GM12878 (cell line): ENCODE results near the gene CYB5RL. TPM values are rescaled to one million over a fixed set of nuclear protein-coding genes. Genes with fewer than 3 reads are reported as not detected.

Source experiments
- ATAC-seq: fragments of 200-7000 bp; cut with Tn5 transposase; 3 replicates; pipeline ENCODE4 v1.9.1; 2020; ENCODE audit warnings: mild to moderate bottlenecking, moderate library complexity
- BruUV-seq: library from RNA; stranded (reverse); fragments of 400-500 nt; replicated peaks from 2 replicates; lab custom pipeline; 2021; lab: Mats Ljungman, UMichigan
- CTCF ChIA-PET: fragments of 300-600 bp; sonication (Branson Sonifier 250); formaldehyde crosslinking; extraction: SDS; loops from one replicate; lab custom pipeline; 2021; ENCODE audit warnings: inconsistent platforms; lab: Yijun Ruan, JAX
- POLR2A ChIA-PET: fragments of 350-600 bp; formaldehyde crosslinking; extraction: SDS; loops from one replicate; lab custom pipeline; 2021; ENCODE audit warnings: inconsistent platforms; lab: Charles Lee
- RAD21 ChIA-PET: fragments of 300-600 bp; sonication (Branson Sonifier 250); formaldehyde crosslinking; loops from one replicate; lab custom pipeline; 2023; ENCODE audit warnings: antibody characterized with exemption; ENCODE audit not compliant: unreplicated experiment; lab: Charles Lee
- SMC1A ChIA-PET: fragments of 300-600 bp; sonication (Branson Sonifier 250); formaldehyde crosslinking; loops from one replicate; lab custom pipeline; 2023; ENCODE audit not compliant: unreplicated experiment, uncharacterized antibody; lab: Charles Lee
- DNase-seq: peaks from one replicate; pipeline ENCODE4 v3.0.0-alpha.2; 2011; ENCODE audit warnings: low read depth, low spot score
- FAIRE-seq: peaks from 3 replicates; lab custom pipeline; 2011; peaks lifted over from hg19 to GRCh38; lab: Jason Lieb, UNC
- H2AFZ ChIP-seq: 2 replicates; pipeline ENCODE4 v1.6.0; 2011; ENCODE audit warnings: low read depth, low read length, control low read depth; ENCODE audit not compliant: control insufficient read depth
- H3K27ac ChIP-seq: 2 replicates; pipeline ENCODE4 v1.5.1; 2011; ENCODE audit warnings: control low read depth; ENCODE audit not compliant: control insufficient read depth, insufficient read depth
- H3K27me3 ChIP-seq, 2 experiments: replicated peaks in 1 of 2; 2 replicates each; pipeline versions ENCODE4 v1.6.0 to v1.6.1; 2011; ENCODE audit warnings: low read length in 1 of 2; ENCODE audit not compliant: control insufficient read depth in 2 of 2, insufficient read depth in 2 of 2
- H3K36me3 ChIP-seq, 2 experiments: 2 replicates each; pipeline ENCODE4 v1.5.1; 2011; ENCODE audit warnings: low read length in 1 of 2; ENCODE audit not compliant: control insufficient read depth in 2 of 2, insufficient read depth in 2 of 2
- H3K4me1 ChIP-seq: 2 replicates; pipeline ENCODE4 v1.6.1; 2011; ENCODE audit warnings: mild to moderate bottlenecking, low read length, moderate library complexity, mixed read lengths; ENCODE audit not compliant: control insufficient read depth, insufficient read depth
- H3K4me2 ChIP-seq: 2 replicates; pipeline ENCODE4 v1.6.0; 2011; ENCODE audit warnings: control low read depth; ENCODE audit not compliant: control insufficient read depth, insufficient read depth
- H3K4me3 ChIP-seq: fragments of 200-600 bp; sonication (generic); 2 replicates; pipeline ENCODE4 v1.5.1; 2016
- H3K79me2 ChIP-seq: 2 replicates; pipeline ENCODE4 v1.6.0; 2011; ENCODE audit warnings: low read length; ENCODE audit not compliant: control insufficient read depth, insufficient read depth
- H3K9ac ChIP-seq: 2 replicates; pipeline ENCODE4 v1.8.0; 2011; ENCODE audit warnings: low read length, control low read depth, mixed read lengths; ENCODE audit not compliant: control insufficient read depth, insufficient read depth
- H3K9me3 ChIP-seq: replicated peaks from 3 replicates; pipeline ENCODE4 v1.5.1; 2011; ENCODE audit warnings: mild to moderate bottlenecking, low read length; ENCODE audit not compliant: control insufficient read depth, insufficient read depth
- H4K20me1 ChIP-seq: 2 replicates; pipeline ENCODE4 v1.6.0; 2011; ENCODE audit not compliant: control insufficient read depth, insufficient read depth
- BHLHE40 ChIP-seq, 2 experiments: fragments of 450-650 bp in 1 of 2; IDR thresholded peaks; 2 replicates each; pipeline ENCODE4 v1.6.1; 2011 to 2017; ENCODE audit warnings: low read depth in 2 of 2, borderline replicate concordance in 1 of 2, improper control_type of control experiment in 1 of 2, low read length in 1 of 2, mild to moderate bottlenecking in 1 of 2
- CHD4 ChIP-seq: fragments of 200-600 bp; sonication (generic); IDR thresholded peaks from 2 replicates; pipeline ENCODE4 v1.6.1; 2016; ENCODE audit warnings: mild to moderate bottlenecking
- EGR1 ChIP-seq, 2 experiments: IDR thresholded peaks; 1 replicate in 1 of 2; 2 replicates in 1 of 2; pipeline ENCODE4 v1.6.1; 2011 to 2012; ENCODE audit warnings: low read depth in 2 of 2, low read length in 2 of 2, borderline replicate concordance in 1 of 2, mild to moderate bottlenecking in 1 of 2, moderate library complexity in 1 of 2
- ESRRA ChIP-seq: IDR thresholded peaks from 2 replicates; pipeline ENCODE4 v1.6.1; 2012; ENCODE audit warnings: mild to moderate bottlenecking, low read length, improper control_type of control experiment
- ETV6 ChIP-seq, 2 experiments: fragments of 450-650 bp in 1 of 2; IDR thresholded peaks in 1 of 2; conservative IDR thresholded peaks in 1 of 2; 2 replicates each; pipeline ENCODE4 v1.6.1; 2014; ENCODE audit warnings: antibody characterized with exemption in 1 of 2, borderline replicate concordance in 1 of 2, low read depth in 1 of 2, mild to moderate bottlenecking in 1 of 2, moderate library complexity in 1 of 2
- HCFC1 ChIP-seq: fragments of 150-350 bp; IDR thresholded peaks from 2 replicates; pipeline ENCODE4 v1.6.1; 2014; ENCODE audit warnings: low read length
- HDAC6 ChIP-seq: fragments of 200-600 bp; sonication (generic); IDR thresholded peaks from one replicate; pipeline ENCODE4 v1.8.0; 2017; ENCODE audit warnings: antibody characterized with exemption; ENCODE audit not compliant: unreplicated experiment
- KLF5 ChIP-seq: fragments of 450-650 bp; IDR thresholded peaks from 2 replicates; pipeline ENCODE4 v1.6.1; 2014; ENCODE audit warnings: mild to moderate bottlenecking; ENCODE audit not compliant: partially characterized antibody
- NR2F1 ChIP-seq: fragments of 450-650 bp; conservative IDR thresholded peaks from 2 replicates; pipeline ENCODE4 v1.6.1; 2017; ENCODE audit warnings: mild to moderate bottlenecking
- RAD21 ChIP-seq: IDR thresholded peaks from 2 replicates; pipeline ENCODE4 v1.6.1; 2011; ENCODE audit warnings: mild to moderate bottlenecking, low read depth, low read length, moderate library complexity; ENCODE audit not compliant: insufficient read depth
- SMAD1 ChIP-seq: fragments of 450-650 bp; IDR thresholded peaks from 2 replicates; pipeline ENCODE4 v1.6.1; 2018; ENCODE audit warnings: mild to moderate bottlenecking, low read depth; ENCODE audit not compliant: partially characterized antibody
- YBX1 ChIP-seq: fragments of 450-650 bp; IDR thresholded peaks from 2 replicates; pipeline ENCODE4 v1.6.1; 2016; ENCODE audit warnings: antibody characterized with exemption
- YY1 ChIP-seq: IDR thresholded peaks from 2 replicates; pipeline ENCODE4 v1.6.1; 2011; ENCODE audit warnings: low read depth, mild to moderate bottlenecking, low read length
- WGBS: methylation state at CpG from one replicate; pipeline ENCODE4 v1.1.6; 2016; ENCODE audit warnings: low lambda C conversion rate; ENCODE audit not compliant: insufficient replicate concordance, insufficient coverage; ENCODE audit errors: missing lambda C conversion rate; 5-methylcytosine and 5-hydroxymethylcytosine counted together
- in situ Hi-C: fragments of 300-500 bp; cut with MboI; formaldehyde crosslinking; loops from 9 replicates; pipeline ENCODE4 v1.14.3; 2018; ENCODE audit warnings: mixed read lengths
- intact Hi-C: fragments of 100-400 bp; cut with micrococcal nuclease; formaldehyde crosslinking; loops from one replicate; pipeline ENCODE4 v1.14.2; 2022; ENCODE audit not compliant: unreplicated experiment
- polyA plus RNA-seq, 11 experiments: library from polyadenylated mRNA; depleted of rRNA in 4 of 11; unstranded in 6 of 11; stranded (reverse) in 5 of 11; fragments of >200 nt; fragmentation: Nextera tagmentation in 4 of 11; fragmentation: Illumina TruSeq in 1 of 11; extraction: Ambion mirVana in 4 of 11; extraction: Trizol in 1 of 11; gene quantifications; 1 replicate in 1 of 11; 2 replicates in 10 of 11; pipeline versions ENCODE4 v1.2.1 to v1.2.3, GENCODE V29; 2011 to 2016; ENCODE audit warnings: inconsistent platforms in 2 of 11, missing spikeins in 2 of 11, low read depth in 1 of 11
- total RNA-seq, 4 experiments: library from RNA; depleted of rRNA in 3 of 4; stranded (reverse); fragments of >200 nt in 3 of 4; fragmentation: Illumina TruSeq in 1 of 4; extraction: Trizol in 1 of 4; gene quantifications; 2 replicates each; pipeline versions ENCODE4 v1.2.1 to v1.2.3, GENCODE V29; 2013 to 2021
- TF ChIP-seq, protein P1 (sequence below): fragments of 450-650 bp; conservative IDR thresholded peaks from 2 replicates; pipeline ENCODE4 v1.6.1; 2017; ENCODE audit warnings: mild to moderate bottlenecking, moderate library complexity
- TF ChIP-seq, protein P2 (sequence below): IDR thresholded peaks from 2 replicates; pipeline ENCODE4 v1.6.1; 2012; ENCODE audit warnings: mild to moderate bottlenecking, low read depth, low read length
- TF ChIP-seq, protein P3 (sequence below): fragments of 450-650 bp; formaldehyde crosslinking; IDR thresholded peaks from 2 replicates; pipeline ENCODE4 v1.4.0; 2022; ENCODE audit warnings: mild to moderate bottlenecking, moderate library complexity

The CYB5RL gene
- total and polyA plus RNA-seq, 10 of the 15 experiments (the other 5 are each of a cell fraction or from before 2014, with no cell fraction given) = 3.1 to 8.7 (median 7.2) TPM

DNA sequence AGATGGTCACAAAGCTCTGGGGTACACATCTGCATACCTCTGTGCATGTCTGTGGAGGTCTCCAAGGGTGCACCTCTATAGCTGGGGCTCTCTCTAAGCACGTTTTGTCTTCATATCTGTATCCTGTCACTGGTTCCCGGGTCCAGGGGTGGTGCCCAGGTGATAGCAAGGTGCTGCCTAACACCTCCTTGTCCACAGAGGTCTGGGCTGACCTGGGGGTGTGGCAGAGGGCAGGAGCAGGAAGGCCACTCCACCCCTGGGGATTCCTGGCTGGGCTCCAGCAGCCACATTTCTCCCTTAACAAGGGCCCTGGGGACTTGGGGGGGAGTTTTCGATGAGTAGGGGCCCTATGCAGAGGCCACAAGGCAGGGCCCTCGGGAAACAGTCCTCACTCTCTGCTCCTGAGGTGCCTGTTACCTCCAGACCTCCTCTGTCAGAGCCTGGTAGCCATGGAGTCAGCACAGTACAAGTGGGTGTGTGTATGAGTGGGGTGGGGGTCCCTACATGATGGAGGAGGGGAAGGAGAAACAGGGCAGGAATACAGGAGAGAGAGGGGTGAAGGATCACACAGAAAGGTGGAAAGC lies 40.0 kb downstream of the CYB5RL start:
- Histone ChIP-seq H3K4me2 (no peak overlapping the region), H3K4me3 (no peak overlapping the region), H3K9ac (no peak overlapping the region), H4K20me1 (no peaks in the 10 kb centered on the region), H3K4me1 (no peaks in the 10 kb centered on the region), H3K79me2 (no peaks in the 10 kb centered on the region), H3K36me3 (no peaks in the 10 kb centered on the region), H3K27ac (no peak overlapping the region), H2AFZ (no peak overlapping the region), H3K9me3 (no peaks in the 10 kb centered on the region), H3K27me3 (no peaks in the 10 kb centered on the region)
- DNase-seq (no peak), ATAC-seq (no peak; the same call in 2 of the 3 replicates), FAIRE-seq (no peak)
- CTCF ChIA-PET = no interaction called here
- WGBS = 2% methylated on average over 4 of the region's 4 CpGs
- no TSS peak for BruUV-seq
- intact Hi-C loops (no loop called here), in situ Hi-C loops (no loop called here)
- RAD21 ChIA-PET = no interaction called here
- SMC1A ChIA-PET = no interaction called here
- POLR2A ChIA-PET = interaction anchor here (0.6 kb wide), 1 partner anchor 1258 kb away, joined by 3 read pairs; no protein-coding TSS in a partner anchor
- TF ChIP-seq KLF5 (no peak), ESRRA (no peak), SMAD1 (no peak), YBX1 (no peak), ETV6 (conservative IDR thresholded peaks at IDR 0.05 in 1 of 2, IDR thresholded peaks at IDR 0.05 in 1 of 2; ENCODE audit: borderline replicate concordance in 1 of 2, low read depth in 1 of 2) (no peak), YY1 (no peak), BHLHE40 (IDR thresholded peaks at IDR 0.05; ENCODE audit: borderline replicate concordance in 1 of 2, low read depth in 2 of 2, low read length in 1 of 2) (no peak), HDAC6 (no peak), NR2F1 (no peak), RAD21 (no peak), EGR1 (IDR thresholded peaks at IDR 0.05; ENCODE audit: borderline replicate concordance in 1 of 2, low read depth in 2 of 2, low read length in 2 of 2) (no peak), HCFC1 (no peak), CHD4 (no peak)
- TF ChIP-seq, protein P1, sequence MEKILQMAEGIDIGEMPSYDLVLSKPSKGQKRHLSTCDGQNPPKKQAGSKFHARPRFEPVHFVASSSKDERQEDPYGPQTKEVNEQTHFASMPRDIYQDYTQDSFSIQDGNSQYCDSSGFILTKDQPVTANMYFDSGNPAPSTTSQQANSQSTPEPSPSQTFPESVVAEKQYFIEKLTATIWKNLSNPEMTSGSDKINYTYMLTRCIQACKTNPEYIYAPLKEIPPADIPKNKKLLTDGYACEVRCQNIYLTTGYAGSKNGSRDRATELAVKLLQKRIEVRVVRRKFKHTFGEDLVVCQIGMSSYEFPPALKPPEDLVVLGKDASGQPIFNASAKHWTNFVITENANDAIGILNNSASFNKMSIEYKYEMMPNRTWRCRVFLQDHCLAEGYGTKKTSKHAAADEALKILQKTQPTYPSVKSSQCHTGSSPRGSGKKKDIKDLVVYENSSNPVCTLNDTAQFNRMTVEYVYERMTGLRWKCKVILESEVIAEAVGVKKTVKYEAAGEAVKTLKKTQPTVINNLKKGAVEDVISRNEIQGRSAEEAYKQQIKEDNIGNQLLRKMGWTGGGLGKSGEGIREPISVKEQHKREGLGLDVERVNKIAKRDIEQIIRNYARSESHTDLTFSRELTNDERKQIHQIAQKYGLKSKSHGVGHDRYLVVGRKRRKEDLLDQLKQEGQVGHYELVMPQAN = no peak
- TF ChIP-seq, protein P2, sequence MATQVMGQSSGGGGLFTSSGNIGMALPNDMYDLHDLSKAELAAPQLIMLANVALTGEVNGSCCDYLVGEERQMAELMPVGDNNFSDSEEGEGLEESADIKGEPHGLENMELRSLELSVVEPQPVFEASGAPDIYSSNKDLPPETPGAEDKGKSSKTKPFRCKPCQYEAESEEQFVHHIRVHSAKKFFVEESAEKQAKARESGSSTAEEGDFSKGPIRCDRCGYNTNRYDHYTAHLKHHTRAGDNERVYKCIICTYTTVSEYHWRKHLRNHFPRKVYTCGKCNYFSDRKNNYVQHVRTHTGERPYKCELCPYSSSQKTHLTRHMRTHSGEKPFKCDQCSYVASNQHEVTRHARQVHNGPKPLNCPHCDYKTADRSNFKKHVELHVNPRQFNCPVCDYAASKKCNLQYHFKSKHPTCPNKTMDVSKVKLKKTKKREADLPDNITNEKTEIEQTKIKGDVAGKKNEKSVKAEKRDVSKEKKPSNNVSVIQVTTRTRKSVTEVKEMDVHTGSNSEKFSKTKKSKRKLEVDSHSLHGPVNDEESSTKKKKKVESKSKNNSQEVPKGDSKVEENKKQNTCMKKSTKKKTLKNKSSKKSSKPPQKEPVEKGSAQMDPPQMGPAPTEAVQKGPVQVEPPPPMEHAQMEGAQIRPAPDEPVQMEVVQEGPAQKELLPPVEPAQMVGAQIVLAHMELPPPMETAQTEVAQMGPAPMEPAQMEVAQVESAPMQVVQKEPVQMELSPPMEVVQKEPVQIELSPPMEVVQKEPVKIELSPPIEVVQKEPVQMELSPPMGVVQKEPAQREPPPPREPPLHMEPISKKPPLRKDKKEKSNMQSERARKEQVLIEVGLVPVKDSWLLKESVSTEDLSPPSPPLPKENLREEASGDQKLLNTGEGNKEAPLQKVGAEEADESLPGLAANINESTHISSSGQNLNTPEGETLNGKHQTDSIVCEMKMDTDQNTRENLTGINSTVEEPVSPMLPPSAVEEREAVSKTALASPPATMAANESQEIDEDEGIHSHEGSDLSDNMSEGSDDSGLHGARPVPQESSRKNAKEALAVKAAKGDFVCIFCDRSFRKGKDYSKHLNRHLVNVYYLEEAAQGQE = no peak
- TF ChIP-seq, protein P3, sequence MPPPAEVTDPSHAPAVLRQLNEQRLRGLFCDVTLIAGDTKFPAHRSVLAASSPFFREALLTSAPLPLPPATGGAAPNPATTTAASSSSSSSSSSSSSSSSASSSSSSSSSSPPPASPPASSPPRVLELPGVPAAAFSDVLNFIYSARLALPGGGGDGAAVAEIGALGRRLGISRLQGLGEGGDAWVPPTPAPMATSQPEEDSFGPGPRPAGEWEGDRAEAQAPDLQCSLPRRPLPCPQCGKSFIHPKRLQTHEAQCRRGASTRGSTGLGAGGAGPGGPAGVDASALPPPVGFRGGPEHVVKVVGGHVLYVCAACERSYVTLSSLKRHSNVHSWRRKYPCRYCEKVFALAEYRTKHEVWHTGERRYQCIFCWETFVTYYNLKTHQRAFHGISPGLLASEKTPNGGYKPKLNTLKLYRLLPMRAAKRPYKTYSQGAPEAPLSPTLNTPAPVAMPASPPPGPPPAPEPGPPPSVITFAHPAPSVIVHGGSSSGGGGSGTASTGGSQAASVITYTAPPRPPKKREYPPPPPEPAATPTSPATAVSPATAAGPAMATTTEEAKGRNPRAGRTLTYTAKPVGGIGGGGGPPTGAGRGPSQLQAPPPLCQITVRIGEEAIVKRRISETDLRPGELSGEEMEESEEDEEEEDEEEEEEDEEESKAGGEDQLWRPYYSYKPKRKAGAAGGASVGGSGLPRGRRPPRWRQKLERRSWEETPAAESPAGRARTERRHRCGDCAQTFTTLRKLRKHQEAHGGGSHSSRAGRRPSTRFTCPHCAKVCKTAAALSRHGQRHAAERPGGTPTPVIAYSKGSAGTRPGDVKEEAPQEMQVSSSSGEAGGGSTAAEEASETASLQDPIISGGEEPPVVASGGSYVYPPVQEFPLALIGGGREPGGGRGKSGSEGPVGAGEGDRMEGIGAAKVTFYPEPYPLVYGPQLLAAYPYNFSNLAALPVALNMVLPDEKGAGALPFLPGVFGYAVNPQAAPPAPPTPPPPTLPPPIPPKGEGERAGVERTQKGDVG (CRISPR knock-in tag) = no peak
